AML-193 (cell line): ENCODE data around the gene MMP12.

Experiments used
- DNase-seq, 2 experiments: peaks; one replicate each; lab custom pipeline; 2025; lab: John Stamatoyannopoulos, UW

Gene MMP12

DNA sequence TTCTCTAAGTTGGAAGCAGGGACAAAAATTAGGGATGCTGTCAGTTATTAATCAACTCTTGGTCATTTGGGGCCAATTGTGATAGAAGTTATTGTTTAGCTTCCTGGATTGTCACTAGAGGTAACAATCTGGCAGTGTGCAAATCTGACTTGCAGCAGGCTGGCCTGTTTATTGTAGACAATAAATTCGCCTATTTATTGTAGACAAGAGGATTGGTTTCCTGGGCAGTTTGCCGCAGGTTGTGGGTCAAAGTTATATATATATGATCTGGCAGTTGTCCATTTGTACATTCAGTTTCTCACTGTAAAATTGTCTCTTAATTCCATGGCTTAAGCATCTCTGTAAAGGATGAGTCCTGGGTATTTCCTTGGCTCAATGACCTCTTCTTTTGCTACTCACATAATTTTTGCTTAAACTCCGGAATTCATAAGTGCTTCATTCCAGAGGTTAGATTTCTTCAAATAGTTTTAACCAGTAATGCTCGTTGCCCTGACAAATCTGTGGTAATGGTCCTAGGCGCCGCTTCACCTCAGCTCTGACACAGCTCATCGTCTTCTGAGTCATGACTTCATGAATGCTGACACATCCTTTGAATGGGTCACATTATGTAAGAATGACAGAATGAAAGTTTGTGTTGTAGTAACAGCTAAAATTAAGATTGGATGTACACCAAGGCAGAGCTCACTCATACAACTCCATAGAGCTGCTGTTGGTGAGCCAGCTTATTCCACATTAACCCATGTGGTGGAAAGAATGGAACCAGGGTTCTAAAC, 23.6 kb downstream of the MMP12 start:
- no peak for DNase-seq

DNA sequence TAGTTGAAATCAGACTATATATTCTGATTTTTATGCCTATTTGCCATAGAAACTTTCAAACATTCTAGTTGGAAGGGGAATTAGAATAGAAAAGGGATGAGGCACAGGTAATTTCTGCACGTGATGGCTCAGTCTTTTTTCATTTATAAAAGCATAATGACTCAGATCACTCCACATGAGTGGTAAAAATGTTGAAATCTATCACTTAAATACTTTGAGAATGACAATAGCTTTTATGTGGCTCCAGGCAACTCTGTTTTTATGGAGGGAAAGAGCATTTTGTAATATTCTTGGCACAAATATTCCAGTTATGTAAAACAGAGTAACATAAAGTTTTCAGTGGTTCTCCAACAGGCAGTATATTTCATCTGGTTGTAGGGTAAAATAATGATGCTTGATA, 25.5 kb downstream of the MMP12 start:
- no peak for DNase-seq

DNA sequence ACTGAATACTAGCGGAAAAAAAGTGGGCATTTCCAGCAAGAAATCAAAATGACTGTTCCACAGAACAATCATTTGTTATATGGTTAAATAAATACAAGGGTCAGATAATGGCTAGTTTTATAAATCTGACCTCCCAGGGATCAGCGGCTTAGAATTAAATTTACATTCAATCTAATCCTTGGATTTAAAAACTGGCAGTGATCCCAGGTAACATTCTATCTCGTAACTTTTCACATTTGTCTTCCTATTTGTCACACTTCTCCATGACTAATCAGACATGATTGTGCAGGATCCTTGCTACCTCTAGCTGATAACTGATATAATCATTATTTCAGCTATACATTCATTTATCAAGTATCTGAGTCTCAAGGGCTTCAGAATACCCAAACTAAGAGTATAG, 28.5 kb downstream of the MMP12 start:
- no peak for DNase-seq

DNA sequence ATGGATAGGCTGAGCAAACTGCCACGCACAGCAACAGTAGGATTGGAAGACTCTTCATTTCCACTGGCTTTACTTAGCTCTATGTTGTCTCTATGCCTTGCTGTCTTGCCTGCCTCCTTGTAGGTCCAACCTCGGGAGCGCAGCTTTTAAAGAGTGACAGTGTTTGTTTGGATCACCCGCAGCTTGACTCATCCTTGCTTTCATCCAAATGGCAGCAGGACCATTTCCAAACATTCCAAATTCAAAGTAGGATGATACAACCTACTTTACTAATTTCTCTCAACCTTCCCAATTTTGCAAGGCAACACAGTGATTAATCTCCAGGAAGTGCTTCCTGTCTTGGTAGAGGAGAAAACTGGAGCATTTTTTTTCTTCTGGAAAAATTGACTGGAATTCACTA, 31.3 kb downstream of the MMP12 start, which contains the start of gene MMP3:
TSS of gene MMP3 (minus strand) at position 121 of the 400 bp plus-strand sequence. CDS start at position 58, 63 bp downstream.
- no peak for DNase-seq

DNA sequence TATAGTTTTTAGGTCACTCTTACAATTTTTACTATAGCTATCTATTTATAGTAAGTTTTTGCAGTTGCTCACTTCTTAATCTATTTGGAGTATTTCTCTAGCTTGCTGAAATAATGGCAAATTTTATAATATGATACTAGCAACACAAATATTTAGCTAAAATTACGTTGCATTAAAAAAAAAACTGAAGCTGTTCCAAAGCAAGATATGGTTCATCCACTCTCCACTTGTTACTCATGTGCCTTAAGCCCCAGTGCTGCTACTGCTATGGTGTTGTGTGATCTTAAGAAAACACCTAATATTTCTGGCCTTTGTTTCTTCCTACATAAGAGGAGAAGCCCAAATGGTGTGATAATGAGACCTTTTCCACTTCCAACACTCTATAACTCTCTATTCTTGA, 31.9 kb downstream of the MMP12 start:
- DNase-seq, result no peak

DNA sequence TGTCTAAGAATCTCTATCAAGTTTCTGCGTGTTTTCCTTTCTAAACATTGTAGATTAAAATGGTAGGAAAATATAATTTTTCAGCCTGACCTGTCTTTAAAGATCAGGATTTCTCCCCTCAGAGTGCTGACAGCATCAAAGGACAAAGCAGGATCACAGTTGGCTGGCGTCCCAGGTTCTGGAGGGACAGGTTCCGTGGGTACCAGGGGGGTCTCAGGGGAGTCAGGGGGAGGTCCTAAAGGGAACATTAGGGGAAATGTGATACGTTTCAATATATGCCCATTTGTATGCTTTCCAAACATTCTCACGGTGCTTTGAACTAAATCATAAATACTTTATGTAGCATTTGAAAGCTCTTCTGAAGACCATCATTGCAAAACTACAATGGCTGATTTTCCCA, 34.8 kb downstream of the MMP12 start:
- DNase-seq, result no peak

DNA sequence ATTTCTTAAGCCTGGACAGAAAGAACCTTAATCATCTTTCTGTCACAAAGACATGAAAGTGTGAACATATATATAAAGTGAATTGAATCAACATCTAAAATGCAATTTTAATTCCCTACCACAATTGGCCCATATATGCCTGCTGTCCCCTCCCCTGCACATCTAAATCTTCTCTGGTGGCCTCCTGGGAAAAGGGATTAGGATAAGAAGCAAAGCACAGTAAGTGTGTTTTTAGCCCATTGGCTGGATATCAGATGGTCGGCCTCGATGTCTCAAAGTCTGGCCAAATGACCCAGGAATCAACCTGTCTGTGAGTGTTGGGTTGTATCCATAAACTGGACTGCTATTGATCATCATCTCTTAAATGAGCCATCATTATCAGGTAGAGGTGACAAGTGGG, 37.1 kb downstream of the MMP12 start:
- DNase-seq, result no peak

DNA sequence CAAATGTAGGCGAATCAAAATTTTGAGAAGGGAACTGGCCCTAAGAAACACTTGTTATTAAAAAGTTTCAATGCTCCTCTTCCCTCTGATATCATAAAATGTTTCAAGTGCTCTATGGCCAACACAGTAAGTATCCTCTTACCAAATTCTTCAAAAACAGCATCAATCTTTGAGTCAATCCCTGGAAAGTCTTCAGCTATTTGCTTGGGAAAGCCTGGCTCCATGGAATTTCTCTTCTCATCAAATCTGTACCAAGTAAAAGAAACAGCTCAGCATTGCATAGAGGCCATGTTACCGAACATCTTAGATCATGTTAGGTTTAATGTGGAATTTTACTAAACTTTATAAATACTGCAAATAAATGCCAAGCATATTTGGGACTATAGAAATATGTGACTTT, 37.6 kb downstream of the MMP12 start:
- no peak for DNase-seq

DNA sequence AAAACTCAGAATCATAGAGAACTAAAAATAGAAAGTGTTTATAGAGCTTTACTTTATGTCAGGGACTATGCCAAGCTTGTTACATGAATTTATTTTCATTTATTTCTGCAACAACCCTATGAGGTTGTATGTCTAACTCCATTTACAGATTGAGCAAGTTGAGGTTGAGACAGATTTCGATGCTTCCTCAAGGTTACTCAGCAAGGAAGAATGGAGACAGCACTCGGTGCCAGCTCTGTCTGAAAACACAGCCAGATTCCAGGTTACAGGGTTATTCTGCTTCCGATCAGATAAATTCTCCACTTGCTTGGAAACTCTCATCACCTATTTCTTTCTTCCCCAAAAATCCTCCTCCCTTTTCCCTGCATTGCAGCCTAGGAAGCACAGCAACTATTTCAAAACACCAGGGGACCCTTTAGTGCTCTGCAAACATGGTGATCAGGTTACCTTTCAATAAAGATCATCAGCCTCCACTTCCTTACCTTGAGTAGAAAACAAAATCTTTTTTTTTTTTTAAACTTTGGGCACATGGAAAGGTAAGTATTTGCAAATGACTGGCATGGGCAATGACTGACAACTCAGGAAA, 38.4 kb downstream of the MMP12 start:
- DNase-seq, result no peak

DNA sequence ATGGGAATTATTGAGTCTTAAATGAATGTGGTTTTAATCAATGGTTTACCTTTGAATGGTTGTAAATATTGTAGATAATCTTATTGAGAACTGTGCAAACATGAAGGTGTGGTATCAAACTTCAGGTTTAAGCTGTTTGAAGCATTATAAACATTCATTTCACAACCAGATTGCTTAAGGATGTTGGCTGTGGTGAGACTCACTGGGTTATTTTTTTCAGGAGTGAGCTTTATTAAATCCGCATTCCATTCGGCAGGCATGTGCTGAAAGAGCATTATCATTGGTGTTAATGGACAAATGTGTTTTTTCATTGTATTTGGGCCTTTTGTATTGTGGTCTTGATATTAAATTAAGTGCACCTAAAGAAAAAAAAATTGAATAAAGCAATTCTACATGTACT, 41.1 kb downstream of the MMP12 start:
- no peak for DNase-seq

DNA sequence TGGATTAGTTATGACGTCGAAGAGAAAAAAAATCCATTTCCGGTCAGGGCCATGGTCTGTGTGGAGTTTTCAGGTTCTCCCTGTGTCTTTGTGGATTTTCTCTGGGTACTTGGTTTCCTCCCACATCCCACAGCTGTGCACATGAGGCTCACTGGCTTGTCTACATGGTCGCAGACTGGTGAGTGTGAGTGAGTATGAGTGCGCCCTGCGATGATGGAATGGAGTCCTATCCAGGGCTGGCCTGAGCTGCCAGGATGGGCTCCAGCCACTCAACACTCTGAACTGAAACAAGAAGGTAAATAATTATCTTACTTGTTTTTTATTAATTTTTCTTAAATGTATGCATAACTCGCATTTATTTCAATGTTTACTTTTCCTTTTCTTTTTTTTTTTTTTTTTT, 42.2 kb downstream of the MMP12 start:
- DNase-seq, result no peak

DNA sequence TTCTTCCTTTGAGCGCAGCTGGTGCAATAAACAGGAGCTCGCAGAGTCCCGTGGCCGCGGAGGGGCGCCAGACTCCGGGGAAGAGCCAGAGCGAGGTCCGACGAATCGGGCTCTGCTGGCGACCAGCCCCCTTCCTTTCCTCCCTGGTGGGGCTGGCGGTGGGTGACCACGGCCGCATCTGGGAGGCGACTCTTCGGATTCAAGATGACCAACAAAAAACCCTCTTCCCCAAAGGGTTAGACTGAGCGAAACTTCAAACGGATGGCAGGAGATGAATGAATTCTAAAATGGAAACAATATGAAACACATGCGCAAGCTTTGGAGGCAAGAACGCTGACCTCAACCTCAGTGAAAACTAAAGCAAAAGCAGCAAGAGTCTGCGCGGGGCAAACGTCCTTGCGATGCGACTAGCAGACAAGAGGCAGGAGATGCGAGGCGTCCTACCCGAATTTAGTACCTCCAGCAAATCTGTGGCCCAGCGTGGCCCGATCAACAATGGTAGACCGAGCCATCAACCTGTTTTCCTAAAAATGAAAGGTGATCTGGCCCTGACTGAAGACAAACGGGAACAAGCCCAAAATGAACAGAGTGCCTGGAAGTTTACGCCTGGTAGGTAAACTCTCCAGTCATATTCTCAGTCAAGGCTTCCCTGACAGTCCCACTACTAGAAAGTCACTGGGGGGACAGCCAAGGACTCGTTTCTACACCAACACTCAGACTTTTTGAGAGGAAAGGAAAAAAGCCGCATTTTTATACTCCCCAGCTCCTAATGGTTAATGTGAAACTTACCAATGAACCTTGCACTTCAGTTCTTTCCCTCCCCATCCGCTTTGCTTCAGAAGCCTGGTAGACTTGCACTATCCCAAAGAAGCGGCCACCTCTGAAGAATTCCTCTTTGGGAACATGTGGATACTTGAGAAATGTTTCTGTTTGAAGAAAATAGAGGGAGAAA, 43.0 kb downstream of the MMP12 start:
- no peak for DNase-seq

DNA sequence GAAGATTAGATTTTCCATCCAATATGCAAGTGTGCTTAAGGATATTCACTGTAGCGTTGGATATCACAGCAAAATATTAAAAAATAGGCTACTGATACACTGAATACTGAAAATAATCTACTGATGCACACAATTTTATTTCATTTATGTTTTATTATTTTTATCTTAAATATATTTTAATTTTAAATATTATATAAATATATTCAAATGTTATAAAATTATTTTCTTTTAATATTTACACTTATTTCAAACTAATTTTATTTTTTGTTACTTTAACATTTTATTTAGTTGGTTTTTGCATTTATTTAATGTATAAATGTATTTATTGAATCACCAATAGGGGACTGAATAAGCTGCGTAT, 43.7 kb downstream of the MMP12 start:
- no peak for DNase-seq

DNA sequence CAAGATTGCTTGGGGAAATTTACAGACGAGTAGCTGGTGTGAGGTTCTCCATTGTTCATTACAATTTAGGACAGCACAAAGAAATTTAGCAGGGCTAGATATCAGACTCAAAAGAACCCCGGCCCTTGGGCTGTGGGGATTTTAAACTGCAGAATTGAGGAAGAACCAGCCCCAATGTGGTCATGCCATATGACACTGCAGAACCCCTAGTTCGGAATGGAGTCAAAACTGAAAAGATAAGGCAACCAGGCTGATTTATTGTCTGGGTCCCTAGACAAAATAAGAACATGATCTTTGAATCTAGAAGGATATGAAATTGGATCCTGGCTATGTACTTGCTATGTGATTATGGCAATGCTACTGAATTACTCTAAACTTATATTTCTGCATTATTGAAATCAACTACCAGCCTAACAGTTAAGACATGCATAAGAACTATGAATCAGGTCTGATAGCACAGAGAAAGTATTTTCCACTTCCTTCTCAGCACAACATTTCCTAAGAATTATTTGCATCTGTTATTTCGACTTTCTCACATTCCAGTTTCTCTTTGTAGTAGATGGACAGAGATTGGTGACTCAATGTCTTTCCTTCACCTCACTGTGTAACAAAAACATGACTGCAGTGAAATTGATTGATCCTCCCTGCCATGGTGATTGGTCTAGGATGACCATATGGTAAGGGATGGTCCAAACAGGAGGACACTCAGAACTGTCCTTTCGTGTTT, 44.6 kb downstream of the MMP12 start:
- DNase-seq, result no peak

DNA sequence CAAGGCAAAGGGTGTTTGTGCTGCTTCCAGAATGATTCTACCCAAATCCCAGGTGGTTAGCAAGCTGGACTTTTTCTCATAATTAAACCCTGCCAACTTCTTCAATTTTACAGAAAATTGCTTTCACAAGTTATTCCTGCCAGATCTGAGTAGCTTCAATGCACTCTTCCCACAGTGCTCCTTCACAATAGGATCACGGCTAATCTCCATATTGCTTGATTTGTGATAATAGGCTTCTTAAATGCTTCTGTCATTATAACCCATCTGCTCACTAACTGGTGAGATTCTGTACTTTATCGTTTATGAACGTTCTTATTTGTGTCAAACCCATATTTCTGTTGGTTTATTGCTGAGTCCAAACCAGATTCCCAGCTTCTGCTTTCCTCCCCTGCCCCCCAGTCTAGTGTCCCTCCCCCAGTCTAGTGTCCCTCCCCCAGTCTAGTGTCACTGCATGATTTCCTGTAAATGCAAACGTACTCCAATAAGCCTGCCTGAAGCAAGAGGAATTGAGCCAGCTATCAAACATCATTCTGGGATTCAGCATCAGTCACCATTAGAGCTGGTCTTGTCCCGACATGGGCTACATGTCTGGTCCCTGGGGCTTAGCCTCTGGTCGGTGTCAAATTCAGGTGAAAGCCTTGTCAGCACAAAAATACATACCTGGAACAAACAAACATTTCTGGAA, 45.3 kb downstream of the MMP12 start:
- no peak for DNase-seq

DNA sequence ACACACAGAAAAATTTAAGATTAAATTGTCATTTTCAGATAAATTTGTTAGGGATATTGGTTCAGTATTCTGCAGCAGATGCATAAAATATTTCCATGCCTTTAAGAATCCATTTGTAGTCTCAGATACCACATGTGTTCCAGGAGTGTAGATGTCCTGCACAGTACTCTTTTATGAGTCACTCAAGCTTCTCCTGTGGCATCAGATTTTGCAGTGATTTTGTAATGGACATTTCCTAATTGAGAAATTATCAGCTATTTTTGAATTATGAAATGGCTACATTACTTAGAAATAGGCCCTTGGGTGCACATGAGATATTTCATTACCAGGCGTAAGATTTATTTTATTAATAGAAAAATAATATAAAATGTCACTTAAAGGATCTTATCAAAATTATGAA, 50.2 kb downstream of the MMP12 start:
- no peak for DNase-seq

DNA sequence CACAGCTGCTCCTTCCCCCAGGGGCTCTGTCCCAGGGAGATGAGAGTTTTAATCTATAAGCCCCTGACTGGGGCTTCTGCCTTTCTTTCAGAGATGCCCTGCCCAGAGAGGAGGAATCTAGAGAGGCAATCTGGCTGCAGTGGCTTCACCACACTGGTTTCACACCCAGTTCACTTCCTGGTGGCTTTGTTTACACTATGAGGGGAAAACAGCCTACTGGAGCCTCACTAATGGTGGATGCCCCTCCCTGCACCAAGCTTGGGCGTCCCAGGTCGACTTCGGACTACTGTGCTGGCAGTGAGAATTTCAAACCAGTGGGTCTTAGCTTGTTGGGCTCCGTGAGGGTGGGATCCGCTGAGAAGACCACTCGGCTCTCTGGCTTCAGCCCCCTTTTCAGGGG, 55.3 kb downstream of the MMP12 start:
- DNase-seq, result no peak

DNA sequence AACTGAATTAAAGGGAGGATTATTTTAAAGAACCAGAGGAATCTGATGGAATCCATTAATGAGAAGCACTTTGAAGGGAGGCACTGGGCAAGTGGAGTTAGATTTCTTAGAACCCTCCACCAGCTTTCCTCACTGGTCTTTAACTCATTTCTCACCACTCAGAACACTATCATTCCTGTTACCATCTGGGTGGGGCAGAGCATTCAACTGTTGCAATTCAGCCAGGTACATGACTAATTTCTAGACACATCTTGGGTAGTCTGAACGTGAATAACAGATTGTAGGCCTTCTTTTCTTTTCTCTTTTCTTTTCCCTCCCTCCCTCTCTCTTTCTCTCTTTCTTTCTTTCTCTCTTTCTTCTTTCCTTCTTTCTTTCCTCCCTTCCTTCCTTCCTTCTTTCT, 61.3 kb downstream of the MMP12 start:
- no peak for DNase-seq
